Upper lobe of left lung (tissue), 6 donors: ENCODE data around the gene GLYAT. TPM values are rescaled to one million over a fixed set of nuclear protein-coding genes. Genes with fewer than 3 reads are reported as not detected.

Experiments
- ATAC-seq, 2 donors: fragments of 200-7000 bp; cut with Tn5 transposase; one replicate each; pipeline ENCODE4 v1.9.1; 2022; ENCODE audit warnings: mild to moderate bottlenecking in 2 of 2, moderate library complexity in 2 of 2; ENCODE audit not compliant: low FRiP score in 2 of 2
- DNase-seq, 2 donors: peaks; one replicate each; pipeline ENCODE4 v3.0.0-alpha.2; 2019 to 2020
- H3K27ac ChIP-seq, 4 donors: fragments of 200-600 bp; sonication (generic); one replicate each; pipeline ENCODE4 v1.5.1; 2016 to 2019
- H3K27me3 ChIP-seq, 4 donors: fragments of 200-600 bp; sonication (generic); one replicate each; pipeline ENCODE4 v1.5.1; 2017 to 2019
- H3K36me3 ChIP-seq, 4 donors: fragments of 200-600 bp; sonication (generic); one replicate each; pipeline ENCODE4 v1.5.1; 2016 to 2019
- H3K4me1 ChIP-seq, 4 donors: fragments of 200-600 bp; sonication (generic); one replicate each; pipeline ENCODE4 v1.5.1; 2018 to 2019
- H3K4me3 ChIP-seq, 4 donors: fragments of 200-600 bp; sonication (generic); one replicate each; pipeline ENCODE4 v1.5.1; 2017 to 2019; ENCODE audit warnings: mild to moderate bottlenecking in 2 of 4, moderate library complexity in 1 of 4
- H3K9me3 ChIP-seq, 4 donors: fragments of 200-600 bp; sonication (generic); one replicate each; pipeline ENCODE4 v1.5.1; 2018 to 2019
- EP300 ChIP-seq, 4 donors: sonication (generic); formaldehyde crosslinking; IDR thresholded peaks; one replicate each; pipeline ENCODE4 v1.5.1; 2017; ENCODE audit warnings: antibody characterized with exemption in 4 of 4, control low read depth in 2 of 4
- POLR2A ChIP-seq, 4 donors: fragments of 450-650 bp; IDR thresholded peaks; one replicate each; pipeline ENCODE4 v1.5.1; 2016 to 2017; ENCODE audit warnings: antibody characterized with exemption in 4 of 4, mild to moderate bottlenecking in 2 of 4
- POLR2AphosphoS5 ChIP-seq, 2 donors: sonication (generic); formaldehyde crosslinking; IDR thresholded peaks; one replicate each; pipeline ENCODE4 v1.5.1; 2017; ENCODE audit warnings: antibody characterized with exemption in 2 of 2
- WGBS, 2 donors: methylation state at CpG; one replicate each; pipeline ENCODE4 v1.1.5; 2017 to 2018; 5-methylcytosine and 5-hydroxymethylcytosine counted together
- total RNA-seq, 6 donors: library from RNA; depleted of rRNA in 4 of 6; stranded (reverse); fragments of >200 nt in 4 of 6; gene quantifications; one replicate each; pipeline versions ENCODE4 v1.1.0 to v1.2.1, GENCODE V29; 2016 to 2021
- TF ChIP-seq, protein P1 (sequence below), 6 experiments: fragments of 450-650 bp in 4 of 6; fragments of 200-600 bp in 2 of 6; sonication (generic) in 2 of 6; IDR thresholded peaks; one replicate each; pipeline ENCODE4 v1.5.1; 2016 to 2019; ENCODE audit warnings: antibody characterized with exemption in 6 of 6
- donor health status: DM: no; HTN: no; CAD: no; lungs with moderate emphysema.
- donor health status: DM: no; HTN: yes; CAD: no; lungs with severe emphysema.

GLYAT gene
- total RNA-seq, 6 donors from 2014 or later, result not detected

DNA sequence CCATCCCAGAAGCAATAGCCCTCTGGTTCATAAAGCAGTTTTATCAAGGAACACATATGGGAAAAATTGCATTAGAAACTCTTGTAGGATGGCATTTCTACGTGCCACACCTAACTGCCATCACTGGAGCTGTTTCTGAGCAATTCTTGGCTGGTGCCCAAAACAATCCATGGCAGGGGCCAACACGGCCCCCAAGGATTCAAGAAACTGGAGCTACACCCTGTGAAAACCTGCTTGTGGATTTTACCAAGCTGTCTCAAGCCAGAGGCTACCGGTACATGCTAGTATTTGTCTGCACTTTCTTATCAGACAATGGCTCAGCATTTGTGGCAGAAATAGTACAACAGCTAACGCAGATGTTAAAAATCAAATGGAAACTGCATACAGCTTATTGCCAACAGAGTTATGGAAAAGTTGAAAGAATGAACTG, 42.4 kb upstream of the GLYAT start:
- 63 to 66% methylated on average over 4 of the region's 4 CpGs for WGBS, 2 donors
- Histone ChIP-seq H3K36me3 (no peaks in the 10 kb centered on the region), H3K4me1 (no peaks in the 10 kb centered on the region), H3K27ac (no peak overlapping the region), H3K27me3 (no peaks in the 10 kb centered on the region), H3K9me3 (no peaks in the 10 kb centered on the region), H3K4me3 (no peak overlapping the region)
- DNase-seq (no peak), ATAC-seq (no peak)
- no peak for TF ChIP-seq POLR2AphosphoS5 (IDR thresholded peaks at IDR 0.05)
- TF ChIP-seq, protein P1, sequence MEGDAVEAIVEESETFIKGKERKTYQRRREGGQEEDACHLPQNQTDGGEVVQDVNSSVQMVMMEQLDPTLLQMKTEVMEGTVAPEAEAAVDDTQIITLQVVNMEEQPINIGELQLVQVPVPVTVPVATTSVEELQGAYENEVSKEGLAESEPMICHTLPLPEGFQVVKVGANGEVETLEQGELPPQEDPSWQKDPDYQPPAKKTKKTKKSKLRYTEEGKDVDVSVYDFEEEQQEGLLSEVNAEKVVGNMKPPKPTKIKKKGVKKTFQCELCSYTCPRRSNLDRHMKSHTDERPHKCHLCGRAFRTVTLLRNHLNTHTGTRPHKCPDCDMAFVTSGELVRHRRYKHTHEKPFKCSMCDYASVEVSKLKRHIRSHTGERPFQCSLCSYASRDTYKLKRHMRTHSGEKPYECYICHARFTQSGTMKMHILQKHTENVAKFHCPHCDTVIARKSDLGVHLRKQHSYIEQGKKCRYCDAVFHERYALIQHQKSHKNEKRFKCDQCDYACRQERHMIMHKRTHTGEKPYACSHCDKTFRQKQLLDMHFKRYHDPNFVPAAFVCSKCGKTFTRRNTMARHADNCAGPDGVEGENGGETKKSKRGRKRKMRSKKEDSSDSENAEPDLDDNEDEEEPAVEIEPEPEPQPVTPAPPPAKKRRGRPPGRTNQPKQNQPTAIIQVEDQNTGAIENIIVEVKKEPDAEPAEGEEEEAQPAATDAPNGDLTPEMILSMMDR (IDR thresholded peaks at IDR 0.05), result no peak
- no peak for TF ChIP-seq POLR2A (IDR thresholded peaks at IDR 0.05)
- TF ChIP-seq EP300 (IDR thresholded peaks at IDR 0.05), result no peak

DNA sequence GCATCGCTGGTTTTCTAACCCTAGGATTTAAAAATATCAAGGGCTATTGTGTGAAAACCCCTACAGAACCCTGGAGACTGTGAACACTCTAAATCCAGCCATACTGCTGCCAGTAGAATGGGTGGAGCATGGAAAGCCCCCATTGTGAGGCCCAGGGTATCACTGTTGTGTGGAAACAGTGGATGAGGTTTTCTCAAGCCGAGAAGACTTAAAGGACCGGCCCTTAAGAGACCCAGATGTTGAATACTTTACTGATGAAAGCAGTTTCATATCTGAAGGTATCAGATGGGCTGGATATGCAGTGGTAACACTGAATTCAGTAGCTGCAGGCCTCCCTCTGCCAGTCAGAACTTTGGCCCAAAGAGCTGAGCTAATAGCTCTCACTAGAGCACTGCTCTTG, 41.6 kb upstream of the GLYAT start:
- no peak for TF ChIP-seq POLR2A (IDR thresholded peaks at IDR 0.05)
- no peak for TF ChIP-seq EP300 (IDR thresholded peaks at IDR 0.05)
- no peak for TF ChIP-seq POLR2AphosphoS5 (IDR thresholded peaks at IDR 0.05)
- TF ChIP-seq, protein P1 (IDR thresholded peaks at IDR 0.05), result no peak
- no peak overlapping the region for H3K27ac ChIP-seq
- no peaks in the 10 kb centered on the region for H3K36me3 ChIP-seq
- 83 to 92% methylated on average over 3 of the region's 3 CpGs for WGBS, 2 donors
- no peaks in the 10 kb centered on the region for H3K9me3 ChIP-seq
- no peaks in the 10 kb centered on the region for H3K27me3 ChIP-seq
- DNase-seq, result no peak
- no peak overlapping the region for H3K4me3 ChIP-seq
- no peaks in the 10 kb centered on the region for H3K4me1 ChIP-seq
- no peak for ATAC-seq

DNA sequence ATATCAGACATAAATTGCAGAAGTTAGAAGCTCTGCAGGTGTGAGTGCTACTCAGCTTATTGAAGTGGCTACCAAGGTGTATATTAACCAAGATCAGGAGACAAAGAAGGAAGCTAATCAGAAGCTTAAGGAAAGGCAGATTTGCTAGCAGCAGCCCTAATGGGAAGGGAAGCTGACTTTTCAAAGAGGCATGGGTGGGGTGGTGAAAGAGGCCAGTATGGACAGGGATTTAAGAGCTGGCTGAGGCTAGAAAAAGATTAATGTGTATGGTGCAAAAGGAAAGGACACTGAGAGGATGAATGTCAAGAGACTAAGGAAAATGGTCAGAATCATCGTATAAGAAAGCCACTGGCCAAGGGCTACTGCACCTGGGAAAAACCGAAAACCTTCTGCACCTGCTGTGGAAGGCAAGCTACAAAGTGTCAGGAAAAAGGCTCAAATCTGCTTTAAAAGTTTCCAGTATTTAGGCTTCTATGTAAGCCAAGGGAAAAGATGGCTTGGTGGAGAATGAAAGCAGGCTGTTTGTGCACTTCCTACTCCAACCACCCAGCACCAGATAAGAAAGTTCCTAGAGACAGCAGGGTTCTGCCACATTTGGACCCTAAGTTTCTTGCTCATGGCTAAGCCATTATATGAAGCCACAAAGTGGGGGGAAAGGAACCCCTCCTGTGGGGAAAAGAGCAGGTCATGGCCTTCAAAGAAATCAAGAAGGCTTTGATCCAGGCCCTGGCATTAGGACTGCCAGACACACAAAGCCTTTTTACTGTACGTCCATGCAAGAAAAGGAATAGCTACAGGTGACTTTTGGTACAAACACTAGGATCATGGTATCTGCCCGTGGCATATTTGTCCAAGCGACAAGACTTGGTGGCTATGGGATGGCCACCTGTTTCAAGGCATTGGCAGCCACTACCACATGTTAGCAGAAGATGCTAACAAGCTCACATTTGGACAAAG, 40.9 kb upstream of the GLYAT start:
- Histone ChIP-seq H3K36me3 (no peaks in the 10 kb centered on the region), H3K27ac (no peak overlapping the region), H3K9me3 (no peaks in the 10 kb centered on the region), H3K4me3 (no peak overlapping the region), H3K4me1 (no peaks in the 10 kb centered on the region), H3K27me3 (no peaks in the 10 kb centered on the region)
- ATAC-seq, result no peak
- WGBS, 2 donors, result 85 to 94% methylated on average over 5 of the region's 5 CpGs
- no peak for DNase-seq
- TF ChIP-seq POLR2A (IDR thresholded peaks at IDR 0.05), result no peak

DNA sequence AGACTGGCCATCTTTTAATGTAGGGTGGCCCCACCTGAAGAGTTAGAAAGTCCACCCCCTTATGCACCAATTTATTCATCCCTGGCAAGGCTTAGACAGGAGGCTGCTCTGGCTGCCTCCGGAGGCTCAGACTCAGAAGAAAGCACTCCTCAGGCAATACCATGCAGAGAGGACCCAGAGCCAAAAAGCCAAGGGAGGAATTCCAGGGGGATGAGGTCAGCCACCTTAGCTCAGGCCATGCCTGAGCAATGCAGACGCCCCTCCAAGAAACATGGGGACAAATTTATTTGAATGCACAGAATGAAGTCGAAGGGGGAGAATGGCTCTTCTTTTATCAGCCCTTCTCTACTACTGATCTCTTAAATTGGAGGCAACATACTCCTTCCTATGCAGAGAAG, 39.7 kb upstream of the GLYAT start:
- H3K27me3 ChIP-seq, result no peaks in the 10 kb centered on the region
- no peaks in the 10 kb centered on the region for H3K4me1 ChIP-seq
- TF ChIP-seq, protein P1 (IDR thresholded peaks at IDR 0.05), result no peak
- TF ChIP-seq POLR2AphosphoS5 (IDR thresholded peaks at IDR 0.05), result no peak
- TF ChIP-seq POLR2A (IDR thresholded peaks at IDR 0.05), result no peak
- TF ChIP-seq EP300 (IDR thresholded peaks at IDR 0.05), result no peak
- no peaks in the 10 kb centered on the region for H3K9me3 ChIP-seq
- H3K36me3 ChIP-seq, result no peaks in the 10 kb centered on the region
- DNase-seq, result no peak
- H3K4me3 ChIP-seq, result no peak overlapping the region
- H3K27ac ChIP-seq, result no peak overlapping the region
- WGBS, 2 donors, result 65 to 70% methylated on average over 3 of the region's 3 CpGs
- ATAC-seq, result no peak

DNA sequence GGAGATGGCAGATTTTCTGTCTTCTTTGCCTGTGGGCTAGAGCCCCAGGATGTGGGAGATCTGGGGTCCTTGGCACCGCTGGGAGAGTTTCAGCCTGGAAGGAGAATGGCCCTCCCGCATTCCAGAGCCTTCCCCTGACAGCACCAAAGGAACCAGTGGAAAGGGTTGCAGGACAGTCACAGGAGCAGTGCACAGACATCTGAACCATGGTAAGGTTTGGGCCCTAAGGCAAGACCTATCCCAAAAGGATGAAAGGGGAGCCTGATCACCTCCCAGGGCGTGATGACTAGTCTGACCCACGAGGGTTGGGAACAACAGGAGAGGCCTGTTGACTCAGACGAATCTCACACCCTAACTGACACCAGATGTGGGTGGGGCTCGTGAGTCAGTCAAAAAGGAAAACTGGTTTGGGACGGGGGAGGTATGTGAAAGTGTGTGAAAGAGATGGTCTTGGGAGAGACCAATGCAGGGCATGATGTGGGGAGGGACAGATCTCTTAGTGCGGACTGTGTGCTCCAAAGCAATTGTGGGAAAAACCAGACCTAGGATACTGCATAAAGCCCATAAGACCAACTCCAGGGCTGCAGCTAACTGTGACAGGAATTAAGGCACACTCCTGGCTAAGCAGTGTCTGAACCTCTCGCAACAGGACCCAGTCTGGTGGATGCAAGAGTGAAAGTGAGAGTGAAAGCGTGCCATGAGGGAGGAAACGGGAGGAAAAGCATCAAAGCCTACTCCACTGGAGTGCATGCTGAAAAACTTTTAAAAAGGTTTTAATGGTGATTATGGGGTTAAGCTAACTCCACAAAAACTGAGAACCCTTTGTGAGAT, 39.1 kb upstream of the GLYAT start:
- WGBS, 2 donors, result 75 to 81% methylated on average over 11 of the region's 11 CpGs
- no peak for DNase-seq
- Histone ChIP-seq H3K4me1 (no peaks in the 10 kb centered on the region), H3K27me3 (no peaks in the 10 kb centered on the region), H3K9me3 (no peaks in the 10 kb centered on the region), H3K36me3 (no peaks in the 10 kb centered on the region), H3K4me3 (no peak overlapping the region), H3K27ac (no peak overlapping the region)
- peak in 1 of 2 donors; percentile 53 for ATAC-seq
- TF ChIP-seq, protein P1 (IDR thresholded peaks at IDR 0.05), result no peak
- no peak for TF ChIP-seq POLR2AphosphoS5 (IDR thresholded peaks at IDR 0.05)
- TF ChIP-seq POLR2A (IDR thresholded peaks at IDR 0.05), result no peak
- no peak for TF ChIP-seq EP300 (IDR thresholded peaks at IDR 0.05)
